Stimulated activated CD4-positive, alpha-beta T cell treated with anti-CD3 and anti-CD28 coated beads, Interleukin-1b, Interleukin-23, amount 100 ng/mL, for 24 hours (primary cell): ENCODE measurements around the gene TOM1.
"Not testable (repeated sequence)": the region's sequence is repeated elsewhere in the genome, so short reads cannot be mapped to it uniquely, and the experiment has no call there.

Experiments
- DNase-seq, 4 experiments: peaks; one replicate each; pipeline ENCODE4 v3.0.0-alpha.2; 2020; ENCODE audit warnings: low read depth in 4 of 4, low spot score in 1 of 4

The TOM1 gene

GRCh38 chr22:35393116-35394010 lies 93.7 kb downstream of the TOM1 start:
- DNase-seq = no peak

DNA sequence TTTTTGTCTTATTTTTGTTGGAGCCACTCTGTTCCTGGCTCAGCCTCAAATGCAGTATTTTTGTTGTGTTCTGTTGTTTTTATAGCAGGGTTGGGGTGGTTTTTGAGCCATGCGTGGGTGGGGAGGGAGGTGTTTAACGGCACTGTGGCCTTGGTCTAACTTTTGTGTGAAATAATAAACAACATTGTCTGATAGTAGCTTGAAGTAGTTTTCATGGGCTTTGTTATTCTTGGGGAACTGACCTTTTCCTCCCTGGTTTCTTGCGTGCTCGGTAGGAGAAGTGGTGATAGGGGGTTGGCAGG lies 94.3 kb downstream of the TOM1 start:
- no peak for DNase-seq

GRCh38 chr22:35394810-35395563 lies 95.3 kb downstream of the TOM1 start:
- DNase-seq = no peak

GRCh38 chr22:35396622-35397021 lies 96.9 kb downstream of the TOM1 start:
- DNase-seq = not testable (repeated sequence)

DNA sequence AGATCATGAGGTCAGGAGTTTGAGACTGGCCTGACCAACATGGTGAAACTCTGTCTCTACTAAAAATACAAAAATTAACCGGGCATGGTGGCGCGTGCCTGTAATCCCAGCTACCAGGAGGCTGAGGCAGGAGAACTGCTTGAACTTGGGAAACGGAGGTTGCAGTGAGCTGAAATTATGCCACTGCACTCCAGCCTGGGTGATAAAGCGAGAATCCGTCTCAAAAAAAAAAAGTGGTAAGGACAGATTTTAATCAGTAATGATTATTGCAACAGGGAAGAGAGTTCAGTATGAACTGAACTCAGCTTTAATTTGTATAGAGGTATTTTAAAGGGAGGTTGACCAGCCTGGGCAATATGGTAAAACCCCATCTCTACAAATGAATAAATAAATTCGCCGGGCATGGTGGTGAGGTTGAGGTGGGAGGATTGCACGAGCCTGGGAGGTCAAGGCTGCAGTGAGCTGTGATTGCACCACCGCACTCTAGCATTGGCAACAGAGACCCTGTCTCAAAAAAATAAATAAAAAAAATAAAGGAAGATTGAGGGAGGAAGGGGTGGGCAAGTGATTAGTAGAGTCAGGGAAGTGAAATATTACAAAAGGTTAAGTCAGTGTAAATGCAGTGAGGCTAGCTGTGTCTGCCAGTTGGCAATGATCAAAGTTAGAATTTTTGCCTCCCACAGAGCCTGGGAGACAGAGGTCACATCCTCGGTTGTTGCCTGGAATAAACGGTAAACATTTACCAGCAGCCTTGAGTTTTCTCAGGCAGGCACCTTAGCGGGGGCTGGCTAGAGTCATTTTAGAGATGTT lies 97.6 kb downstream of the TOM1 start:
- no peak for DNase-seq
